ENCODE measurements around the gene DNAH2. TPM values are rescaled to one million over a fixed set of nuclear protein-coding genes. Genes with fewer than 3 reads are reported as not detected.
A peak's percentile ranks its signal among the peaks of the same experiment; 100 is the strongest.

DNAH2 gene
- total and polyA plus RNA-seq, 2 of the 8 experiments (the other 6 are each of a cell fraction or from before 2014, with no cell fraction given), result 0.13 to 0.18 TPM

- TF ChIP-seq RBBP5 (IDR thresholded peaks at IDR 0.05; ENCODE audit: borderline replicate concordance, low read depth, low read length) (peak; percentile 62), TCF12 (IDR thresholded peaks at IDR 0.05; ENCODE audit: low read depth, low read length) (no peak), POLR2AphosphoS5 (IDR thresholded peaks at IDR 0.05; ENCODE audit: low read depth, low read length) (0 out of 2 replicates have a peak, but pooled peaks have one; percentile 9), FOSL1 (IDR thresholded peaks at IDR 0.05; ENCODE audit: insufficient read depth, low read depth, low read length) (no peak), BACH1 (IDR thresholded peaks at IDR 0.05; ENCODE audit: low read length) (0 out of 2 replicates have a peak, but pooled peaks have one; percentile 31), E2F6 (IDR thresholded peaks at IDR 0.05) (peak; percentile 59), CTBP2 (IDR thresholded peaks at IDR 0.05; ENCODE audit: borderline replicate concordance, insufficient read depth, insufficient read length, low read length) (no peak), ATF2 (IDR thresholded peaks at IDR 0.05; ENCODE audit: low read length) (peak; percentile 85; the same call in 1 of the 2 replicates), CBX5 (IDR thresholded peaks at IDR 0.05; ENCODE audit: low read depth, low read length) (no peak), CTCF (IDR thresholded peaks at IDR 0.05; ENCODE audit: control extremely low read depth in 1 of 3, insufficient read depth in 1 of 3, low read depth in 1 of 3, low read length in 3 of 3) (no peak), SUZ12 (IDR thresholded peaks at IDR 0.05; ENCODE audit: low read length) (no peak), EP300 (IDR thresholded peaks at IDR 0.05; ENCODE audit: borderline replicate concordance in 1 of 2, low read depth in 2 of 2, low read length in 2 of 2) (no peak), POU5F1 (IDR thresholded peaks at IDR 0.05; ENCODE audit: low read depth, low read length) (no peak), BCL11A (IDR thresholded peaks at IDR 0.05; ENCODE audit: low read depth in 2 of 2, low read length in 2 of 2) (no peak), RNF2 (IDR thresholded peaks at IDR 0.05; ENCODE audit: borderline replicate concordance, low read depth, low read length, missing control alignments, poor library complexity, severe bottlenecking) (no peak), SP4 (IDR thresholded peaks at IDR 0.05; ENCODE audit: low read length) (0 out of 2 replicates have a peak, but pooled peaks have one; percentile 21), BRCA1 (IDR thresholded peaks at IDR 0.05; ENCODE audit: low read depth, low read length) (no peak)
Measured at GRCh38 chr17:7857713-7858521, 140.4 kb downstream of the DNAH2 start, which contains the start of gene CYB5D1 (continued).
